ENCODE data around the gene RUNX1. TPM values are rescaled to one million over a fixed set of nuclear protein-coding genes. Genes with fewer than 3 reads are reported as not detected.
A peak's percentile ranks its signal among the peaks of the same experiment; 100 is the strongest.

The RUNX1 gene
- total and polyA plus RNA-seq, 4 donors = 23.3 to 100 (median 33.4) TPM

DNA sequence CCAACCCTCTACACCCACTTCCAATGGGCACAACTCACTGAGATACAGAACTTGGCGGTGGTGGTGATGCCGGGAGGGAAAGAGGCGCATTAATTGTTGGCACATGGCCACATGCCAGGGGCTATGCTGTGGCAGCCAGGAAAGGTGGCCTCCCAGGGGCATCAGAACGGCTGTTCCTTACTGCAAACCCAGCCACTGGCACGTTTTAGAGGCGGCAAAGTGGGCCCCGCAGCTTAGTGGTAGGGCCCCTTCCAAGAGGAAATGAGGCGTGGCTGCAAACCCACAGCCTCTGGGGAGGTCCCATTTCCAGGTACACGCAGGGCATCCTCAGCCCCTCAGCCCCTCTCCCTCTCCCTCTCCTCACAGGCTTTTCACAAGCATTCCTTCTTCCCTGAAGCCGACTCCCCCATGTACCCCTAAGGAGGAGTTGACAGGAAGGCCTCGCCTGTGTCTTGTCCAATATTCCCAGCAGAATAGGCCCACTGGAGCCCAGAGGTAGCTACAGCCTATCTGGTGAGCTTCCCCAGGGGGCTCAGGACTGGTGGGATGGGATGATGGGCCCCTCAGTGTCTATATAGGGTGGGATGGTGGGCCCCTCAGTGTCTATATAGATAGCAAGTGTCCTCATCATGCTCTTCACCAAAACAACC is 214.1 kb downstream of the RUNX1 start:
- Histone ChIP-seq H3K4me1 (ENCODE audit: control insufficient read depth in 5 of 5, insufficient read depth in 5 of 5, low read length in 5 of 5) (peaks cover 0 to 17% (median 10%) of the 10 kb centered on the region in 5 donors), H3K9ac (ENCODE audit: insufficient read depth in 1 of 2, low read length in 2 of 2) (no peak overlapping the region), H3K4me3 (no peak overlapping the region), H3K27ac (ENCODE audit: low read depth in 1 of 2, low read length in 1 of 2) (peak overlapping the region in 1 of 2 donors; percentile 66), H3K36me3 (ENCODE audit: control insufficient read depth in 4 of 4, insufficient read depth in 4 of 4, low read length in 4 of 4) (peaks cover 0 to 12% (median 2%) of the 10 kb centered on the region in 4 donors), H3K27me3 (ENCODE audit: control insufficient read depth in 3 of 3, insufficient read depth in 3 of 3, low read length in 2 of 3) (no peaks in the 10 kb centered on the region), H3K9me3 (ENCODE audit: control insufficient read depth in 4 of 4, insufficient read depth in 3 of 4, low read length in 3 of 4) (no peaks in the 10 kb centered on the region)
- TF ChIP-seq, protein P1, sequence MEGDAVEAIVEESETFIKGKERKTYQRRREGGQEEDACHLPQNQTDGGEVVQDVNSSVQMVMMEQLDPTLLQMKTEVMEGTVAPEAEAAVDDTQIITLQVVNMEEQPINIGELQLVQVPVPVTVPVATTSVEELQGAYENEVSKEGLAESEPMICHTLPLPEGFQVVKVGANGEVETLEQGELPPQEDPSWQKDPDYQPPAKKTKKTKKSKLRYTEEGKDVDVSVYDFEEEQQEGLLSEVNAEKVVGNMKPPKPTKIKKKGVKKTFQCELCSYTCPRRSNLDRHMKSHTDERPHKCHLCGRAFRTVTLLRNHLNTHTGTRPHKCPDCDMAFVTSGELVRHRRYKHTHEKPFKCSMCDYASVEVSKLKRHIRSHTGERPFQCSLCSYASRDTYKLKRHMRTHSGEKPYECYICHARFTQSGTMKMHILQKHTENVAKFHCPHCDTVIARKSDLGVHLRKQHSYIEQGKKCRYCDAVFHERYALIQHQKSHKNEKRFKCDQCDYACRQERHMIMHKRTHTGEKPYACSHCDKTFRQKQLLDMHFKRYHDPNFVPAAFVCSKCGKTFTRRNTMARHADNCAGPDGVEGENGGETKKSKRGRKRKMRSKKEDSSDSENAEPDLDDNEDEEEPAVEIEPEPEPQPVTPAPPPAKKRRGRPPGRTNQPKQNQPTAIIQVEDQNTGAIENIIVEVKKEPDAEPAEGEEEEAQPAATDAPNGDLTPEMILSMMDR (IDR thresholded peaks at IDR 0.05; ENCODE audit: control extremely low read depth, extremely low read depth) = no peak
- WGBS, 2 donors = 36 to 67% methylated on average over 11 of the region's 11 CpGs
- DNase-seq (no peak), ATAC-seq (ENCODE audit: insufficient read depth, low FRiP score) (no peak)

DNA sequence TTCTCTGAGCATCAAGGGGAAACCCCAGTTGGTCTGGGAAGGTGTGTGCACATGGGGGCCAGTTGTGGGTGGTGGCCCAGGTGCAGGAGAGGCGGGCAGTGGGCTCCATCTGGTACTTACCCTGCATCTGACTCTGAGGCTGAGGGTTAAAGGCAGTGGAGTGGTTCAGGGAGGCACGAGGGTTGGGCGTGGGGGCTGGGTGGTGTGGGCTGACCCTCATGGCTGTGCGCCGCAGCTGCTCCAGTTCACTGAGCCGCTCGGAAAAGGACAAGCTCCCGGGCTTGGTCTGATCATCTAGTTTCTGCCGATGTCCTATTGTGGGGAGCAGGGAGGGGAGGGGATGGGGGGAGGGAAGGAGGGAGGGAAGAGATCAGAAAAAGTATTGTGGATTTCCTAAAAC is 214.8 kb downstream of the RUNX1 start:
- H3K36me3 ChIP-seq (ENCODE audit: control insufficient read depth in 4 of 4, insufficient read depth in 4 of 4, low read length in 4 of 4) = peaks cover 0 to 9% (median 2%) of the 10 kb centered on the region in 4 donors
- TF ChIP-seq, protein P1 (IDR thresholded peaks at IDR 0.05; ENCODE audit: control extremely low read depth, extremely low read depth) = no peak
- peaks cover 0 to 17% (median 4%) of the 10 kb centered on the region in 5 donors for H3K4me1 ChIP-seq (ENCODE audit: control insufficient read depth in 5 of 5, insufficient read depth in 5 of 5, low read length in 5 of 5)
- DNase-seq (no peak), ATAC-seq (ENCODE audit: insufficient read depth, low FRiP score) (no peak)
- no peaks in the 10 kb centered on the region for H3K27me3 ChIP-seq (ENCODE audit: control insufficient read depth in 3 of 3, insufficient read depth in 3 of 3, low read length in 2 of 3)
- 89 to 95% methylated on average over 8 to 9 of the region's 9 CpGs for WGBS, 2 donors
- H3K4me3 ChIP-seq = no peak overlapping the region
- H3K9me3 ChIP-seq (ENCODE audit: control insufficient read depth in 4 of 4, insufficient read depth in 3 of 4, low read length in 3 of 4) = no peaks in the 10 kb centered on the region
- no peak overlapping the region for H3K27ac ChIP-seq (ENCODE audit: low read depth in 1 of 2, low read length in 1 of 2)
- no peak overlapping the region for H3K9ac ChIP-seq (ENCODE audit: insufficient read depth in 1 of 2, low read length in 2 of 2)

DNA sequence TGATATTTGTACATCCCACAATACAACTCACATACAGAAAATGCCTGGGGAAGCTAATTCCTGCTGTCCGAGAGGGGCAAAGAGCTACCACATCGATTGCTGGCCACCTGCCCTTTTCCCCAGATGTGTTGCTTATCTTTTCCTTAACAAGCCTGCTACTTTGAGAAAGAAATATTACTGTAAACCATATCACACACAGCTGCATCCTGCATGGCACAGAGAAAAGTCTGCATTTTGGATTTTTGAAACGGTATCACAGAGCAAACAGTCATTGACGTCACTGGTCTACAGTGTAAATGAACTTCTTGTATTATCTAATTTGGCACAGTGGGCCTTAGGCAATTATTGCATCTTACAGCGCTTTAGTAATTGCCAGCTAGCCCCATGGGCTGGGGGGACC is 215.6 kb downstream of the RUNX1 start:
- WGBS, 2 donors = 63 to 70% methylated on average over 5 of the region's 5 CpGs

More for the DNA sequence above, 215.6 kb downstream of the RUNX1 start:
- Histone ChIP-seq H3K9me3 (ENCODE audit: control insufficient read depth in 4 of 4, insufficient read depth in 3 of 4, low read length in 3 of 4) (no peaks in the 10 kb centered on the region), H3K27ac (ENCODE audit: low read depth in 1 of 2, low read length in 1 of 2) (no peak overlapping the region), H3K27me3 (ENCODE audit: control insufficient read depth in 3 of 3, insufficient read depth in 3 of 3, low read length in 2 of 3) (no peaks in the 10 kb centered on the region), H3K9ac (ENCODE audit: insufficient read depth in 1 of 2, low read length in 2 of 2) (no peak overlapping the region), H3K4me1 (ENCODE audit: control insufficient read depth in 5 of 5, insufficient read depth in 5 of 5, low read length in 5 of 5) (peaks cover 0 to 17% (median 0%) of the 10 kb centered on the region in 5 donors), H3K36me3 (ENCODE audit: control insufficient read depth in 4 of 4, insufficient read depth in 4 of 4, low read length in 4 of 4) (peaks cover 0 to 11% (median 2%) of the 10 kb centered on the region in 4 donors), H3K4me3 (no peak overlapping the region)
- TF ChIP-seq, protein P1 (IDR thresholded peaks at IDR 0.05; ENCODE audit: control extremely low read depth, extremely low read depth) = no peak
- no peak for DNase-seq
- no peak for ATAC-seq (ENCODE audit: insufficient read depth, low FRiP score)

All from lung (tissue), 12 donors.